Left lung (tissue), 10 donors: ENCODE data around the gene WDR1. TPM values are rescaled to one million over a fixed set of nuclear protein-coding genes. Genes with fewer than 3 reads are reported as not detected.

Experiments used
- ATAC-seq: fragments of 200-7000 bp; cut with Tn5 transposase; one replicate; pipeline ENCODE4 v1.9.1; 2020; ENCODE audit warnings: moderate library complexity
- DNase-seq, 4 donors: peaks; one replicate each; pipeline ENCODE4 v3.0.0-alpha.2; 2013 to 2020
- H3K27ac ChIP-seq, 2 donors: fragments of 200-600 bp; sonication (generic) in 1 of 2; one replicate each; pipeline versions ENCODE4 v1.5.0 to v1.8.0; 2020 to 2021
- H3K27me3 ChIP-seq, 2 donors: fragments of 200-600 bp; sonication (generic) in 1 of 2; one replicate each; pipeline versions ENCODE4 v1.5.0 to v1.8.0; 2020 to 2021
- H3K36me3 ChIP-seq, 2 donors: fragments of 200-600 bp; sonication (generic) in 1 of 2; one replicate each; pipeline versions ENCODE4 v1.5.0 to v1.8.0; 2020 to 2021
- H3K4me1 ChIP-seq, 2 donors: fragments of 200-600 bp; one replicate each; pipeline ENCODE4 v1.8.0; 2021
- H3K4me3 ChIP-seq, 2 donors: fragments of 200-600 bp; sonication (generic) in 1 of 2; one replicate each; pipeline versions ENCODE4 v1.5.0 to v1.8.0; 2020 to 2021; ENCODE audit warnings: mild to moderate bottlenecking in 1 of 2
- H3K9me3 ChIP-seq, 2 donors: fragments of 200-600 bp; sonication (generic) in 1 of 2; one replicate each; pipeline versions ENCODE4 v1.5.0 to v1.8.0; 2020 to 2021
- intact Hi-C, 2 donors: fragments of 100-400 bp; cut with DNase I; formaldehyde crosslinking; loops; one replicate each; pipeline versions ENCODE4 v1.11.2 to v1.14.2; 2022
- polyA plus RNA-seq, 6 donors: library from polyadenylated mRNA; unstranded; fragments of 120-200 nt; gene quantifications; one replicate each; pipeline ENCODE4 v1.2.1, GENCODE V29; 2013; ENCODE audit not compliant: insufficient read length in 6 of 6
- total RNA-seq, 2 donors: library from RNA; stranded (reverse); fragmentation: NEBNext Ultra II Directional; extraction: Animal tissue kit (Norgen Biotek cat#: 25700); gene quantifications; one replicate each; pipeline ENCODE4 v1.2.1, GENCODE V29; 2021
- TF ChIP-seq, protein P1 (sequence below), 2 donors: fragments of 200-600 bp; sonication (generic) in 1 of 2; IDR thresholded peaks; one replicate each; pipeline versions ENCODE4 v1.5.0 to v1.8.0; 2021; ENCODE audit warnings: antibody characterized with exemption in 2 of 2
- donor health status: DM: no; HTN: yes; CAD: no.
- donor health status: DM: no; HTN: no; CAD: no.

WDR1 gene
- total and polyA plus RNA-seq, 8 donors = 133 to 303 (median 157) TPM

DNA sequence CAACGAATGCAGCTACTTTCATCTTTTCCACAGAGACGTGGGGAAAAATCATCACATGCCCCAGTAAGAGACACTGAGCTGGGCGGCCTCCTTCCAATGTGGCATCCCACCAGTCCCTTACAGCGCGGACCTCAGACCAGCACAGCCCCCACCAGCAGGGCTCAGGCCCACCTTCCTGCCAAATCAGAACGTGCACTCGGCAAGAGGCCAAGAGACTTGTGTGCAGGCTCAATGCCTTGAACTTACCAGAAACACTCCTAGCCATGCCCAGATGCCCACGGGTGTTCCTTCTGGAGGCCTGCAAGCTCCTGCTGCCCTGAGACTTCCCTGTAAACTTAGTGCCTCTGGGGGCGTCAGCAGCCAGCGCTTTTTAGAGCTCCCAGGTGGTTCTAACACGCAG is 31.2 kb downstream of the WDR1 start:
- no peak overlapping the region for H3K27ac ChIP-seq
- no peaks in the 10 kb centered on the region for H3K4me1 ChIP-seq
- intact Hi-C loops = no loop called here
- H3K36me3 ChIP-seq = peaks cover 3 to 100% of the 10 kb centered on the region in 2 donors
- no peaks in the 10 kb centered on the region for H3K9me3 ChIP-seq
- no peaks in the 10 kb centered on the region for H3K27me3 ChIP-seq
- TF ChIP-seq, protein P1, sequence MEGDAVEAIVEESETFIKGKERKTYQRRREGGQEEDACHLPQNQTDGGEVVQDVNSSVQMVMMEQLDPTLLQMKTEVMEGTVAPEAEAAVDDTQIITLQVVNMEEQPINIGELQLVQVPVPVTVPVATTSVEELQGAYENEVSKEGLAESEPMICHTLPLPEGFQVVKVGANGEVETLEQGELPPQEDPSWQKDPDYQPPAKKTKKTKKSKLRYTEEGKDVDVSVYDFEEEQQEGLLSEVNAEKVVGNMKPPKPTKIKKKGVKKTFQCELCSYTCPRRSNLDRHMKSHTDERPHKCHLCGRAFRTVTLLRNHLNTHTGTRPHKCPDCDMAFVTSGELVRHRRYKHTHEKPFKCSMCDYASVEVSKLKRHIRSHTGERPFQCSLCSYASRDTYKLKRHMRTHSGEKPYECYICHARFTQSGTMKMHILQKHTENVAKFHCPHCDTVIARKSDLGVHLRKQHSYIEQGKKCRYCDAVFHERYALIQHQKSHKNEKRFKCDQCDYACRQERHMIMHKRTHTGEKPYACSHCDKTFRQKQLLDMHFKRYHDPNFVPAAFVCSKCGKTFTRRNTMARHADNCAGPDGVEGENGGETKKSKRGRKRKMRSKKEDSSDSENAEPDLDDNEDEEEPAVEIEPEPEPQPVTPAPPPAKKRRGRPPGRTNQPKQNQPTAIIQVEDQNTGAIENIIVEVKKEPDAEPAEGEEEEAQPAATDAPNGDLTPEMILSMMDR (IDR thresholded peaks at IDR 0.05) = no peak
- H3K4me3 ChIP-seq = no peak overlapping the region
- ATAC-seq (no peak), DNase-seq (peak in 1 of 4 donors; percentile 19)

GRCh38 chr4:10084651-10085358 is 31.8 kb downstream of the WDR1 start:
- TF ChIP-seq, protein P1 (IDR thresholded peaks at IDR 0.05) = no peak
- ATAC-seq (no peak), DNase-seq (peak in 2 of 4 donors; percentile 16 to 60)
- H3K36me3 ChIP-seq = peaks cover 3 to 100% of the 10 kb centered on the region in 2 donors
- no peaks in the 10 kb centered on the region for H3K27me3 ChIP-seq
- H3K27ac ChIP-seq = no peak overlapping the region
- no peaks in the 10 kb centered on the region for H3K4me1 ChIP-seq
- intact Hi-C loops = no loop called here
- no peaks in the 10 kb centered on the region for H3K9me3 ChIP-seq
- no peak overlapping the region for H3K4me3 ChIP-seq

DNA sequence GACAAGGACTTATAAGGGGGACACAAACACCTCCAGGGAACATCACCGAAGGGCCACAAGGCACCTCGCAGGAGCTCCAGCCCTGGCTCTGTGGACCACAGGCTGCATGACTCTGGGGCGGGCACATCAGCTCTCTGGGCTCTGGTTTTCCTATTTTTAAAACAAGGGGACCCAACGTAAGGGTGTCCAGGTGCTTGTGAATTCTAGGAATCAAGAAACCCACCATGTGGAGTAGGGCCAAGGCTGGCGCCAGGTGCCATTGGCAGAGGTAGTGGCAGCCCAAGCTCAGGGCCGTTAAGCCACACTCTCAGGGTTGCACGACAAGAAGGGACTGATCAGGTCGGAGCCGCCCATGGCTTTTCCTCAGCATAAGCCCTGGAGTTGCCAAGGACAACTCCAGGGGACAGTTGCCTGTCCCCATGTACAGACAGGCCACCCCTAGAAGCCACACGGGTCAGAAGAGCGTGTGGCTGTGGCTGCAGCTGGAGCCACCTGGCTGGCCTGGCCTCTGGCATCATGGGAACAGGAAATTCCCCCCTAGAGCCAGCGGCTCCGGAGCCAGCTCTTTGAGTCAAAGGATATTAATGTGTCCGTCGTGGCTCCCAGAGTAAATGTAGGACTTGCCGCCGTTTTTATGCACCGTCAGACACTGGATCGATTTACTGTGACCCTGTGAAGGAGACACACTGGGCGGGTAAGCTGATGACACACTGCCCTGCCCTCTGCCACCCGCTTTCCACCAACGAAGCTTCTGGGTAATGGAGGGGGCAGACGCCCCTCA is 32.5 kb downstream of the WDR1 start:
- no peak overlapping the region for H3K4me3 ChIP-seq
- DNase-seq = peak in 2 of 4 donors; percentile 22 to 64
- TF ChIP-seq, protein P1 (IDR thresholded peaks at IDR 0.05) = no peak
- no peak for ATAC-seq
- H3K27me3 ChIP-seq = no peaks in the 10 kb centered on the region
- intact Hi-C loops = no loop called here
- peaks cover 5 to 100% of the 10 kb centered on the region in 2 donors for H3K36me3 ChIP-seq
- peaks cover 0 to 5% of the 10 kb centered on the region in 2 donors for H3K4me1 ChIP-seq
- H3K9me3 ChIP-seq = no peaks in the 10 kb centered on the region
- no peak overlapping the region for H3K27ac ChIP-seq

DNA sequence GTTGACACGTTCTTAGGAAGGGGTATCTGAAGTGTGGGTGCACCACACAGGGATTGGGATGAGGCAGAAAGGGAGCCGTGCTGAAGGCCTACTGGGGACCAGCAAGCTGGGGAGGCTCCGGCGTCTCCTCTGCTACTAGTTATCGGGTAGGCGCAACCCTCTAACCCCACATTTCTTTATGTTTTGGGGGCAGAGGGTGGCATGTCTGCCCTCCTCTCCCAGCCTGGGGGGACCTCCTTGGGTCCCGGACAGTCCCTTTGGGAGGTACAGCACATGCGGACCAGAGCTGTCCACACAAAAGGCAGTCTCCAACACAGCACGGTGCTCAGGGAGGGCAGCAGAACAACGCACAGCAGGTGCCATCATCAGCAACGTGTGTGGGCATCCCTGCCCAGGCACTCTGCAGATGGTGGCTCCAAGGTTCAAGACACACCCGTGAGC is 33.2 kb downstream of the WDR1 start:
- TF ChIP-seq, protein P1 (IDR thresholded peaks at IDR 0.05) = no peak
- Histone ChIP-seq H3K36me3 (peaks cover 7 to 100% of the 10 kb centered on the region in 2 donors), H3K4me3 (no peak overlapping the region), H3K27ac (no peak overlapping the region), H3K27me3 (no peaks in the 10 kb centered on the region), H3K4me1 (peaks cover under 1 to 12% of the 10 kb centered on the region in 2 donors), H3K9me3 (no peaks in the 10 kb centered on the region)
- peak in 1 of 4 donors; percentile 37 for DNase-seq
- intact Hi-C loops = no loop called here
- ATAC-seq = no peak
